Islet precursor cell (in vitro differentiated cells): ENCODE measurements around the gene SHBG.

Experiments used
- DNase-seq: peaks from one replicate; pipeline ENCODE4 v3.0.0-alpha.2; 2018

SHBG gene

DNA sequence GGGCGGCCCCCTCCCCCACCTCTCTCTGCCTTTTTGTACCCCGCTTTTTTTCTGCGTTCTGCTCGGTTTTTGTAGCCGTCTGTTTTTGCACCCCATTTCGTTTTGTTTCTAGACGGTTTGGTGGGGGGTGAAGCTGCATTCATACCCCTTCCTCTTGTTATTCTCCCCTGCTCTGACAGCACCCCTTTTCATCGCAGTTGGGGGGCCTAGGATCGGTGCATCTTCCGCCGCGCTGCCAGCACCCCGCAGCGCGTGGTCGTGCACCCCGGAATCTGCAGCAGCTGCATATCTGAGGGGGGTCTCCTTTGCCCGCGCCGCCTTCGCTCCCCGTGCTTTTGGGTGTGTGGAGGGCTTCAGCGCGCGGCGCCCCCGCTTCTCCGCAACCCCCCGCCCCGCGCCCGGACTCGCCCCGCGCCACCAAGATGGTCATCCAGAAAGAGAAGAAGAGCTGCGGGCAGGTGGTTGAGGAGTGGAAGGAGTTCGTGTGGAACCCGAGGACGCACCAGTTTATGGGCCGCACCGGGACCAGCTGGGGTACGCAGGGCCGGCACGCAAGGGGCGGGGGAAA is 21.2 kb downstream of the SHBG start:
- DNase-seq: no peak

DNA sequence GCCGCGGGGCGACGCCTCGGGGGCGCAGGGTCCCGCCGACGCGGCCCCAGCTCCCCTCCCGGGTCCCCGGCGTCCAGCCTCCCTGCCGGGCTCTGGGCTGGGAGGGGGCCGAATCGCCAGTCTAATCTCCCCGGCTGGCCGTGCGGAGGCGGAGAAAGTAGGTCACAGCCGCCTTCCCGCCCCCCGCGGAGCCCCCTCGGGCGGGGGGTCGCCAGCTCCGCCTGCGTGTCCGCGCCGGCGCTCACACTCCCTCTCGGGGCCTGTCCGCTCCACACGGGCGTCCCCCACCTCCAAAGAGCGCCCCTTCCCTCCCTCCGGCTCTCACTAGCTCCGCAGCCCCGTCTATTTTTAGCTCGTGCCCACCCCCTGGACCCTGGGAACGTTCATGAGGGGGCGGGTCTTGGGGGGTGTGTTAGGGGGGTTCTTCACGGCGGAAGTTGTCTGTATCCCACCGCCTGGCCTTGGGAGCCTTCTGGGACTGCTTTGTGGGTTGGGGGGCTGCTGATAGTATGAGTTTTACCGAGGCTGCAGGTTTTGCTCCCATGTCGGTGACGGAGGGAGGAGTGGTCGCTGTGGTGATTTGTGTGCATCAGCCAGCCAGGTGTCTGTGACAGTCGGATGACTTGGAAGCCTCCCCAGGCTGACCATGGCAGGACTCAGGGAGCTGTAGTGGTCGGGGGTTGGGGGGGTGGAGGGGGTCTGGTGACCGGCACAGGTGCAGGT is 21.9 kb downstream of the SHBG start:
- no peak for DNase-seq

DNA sequence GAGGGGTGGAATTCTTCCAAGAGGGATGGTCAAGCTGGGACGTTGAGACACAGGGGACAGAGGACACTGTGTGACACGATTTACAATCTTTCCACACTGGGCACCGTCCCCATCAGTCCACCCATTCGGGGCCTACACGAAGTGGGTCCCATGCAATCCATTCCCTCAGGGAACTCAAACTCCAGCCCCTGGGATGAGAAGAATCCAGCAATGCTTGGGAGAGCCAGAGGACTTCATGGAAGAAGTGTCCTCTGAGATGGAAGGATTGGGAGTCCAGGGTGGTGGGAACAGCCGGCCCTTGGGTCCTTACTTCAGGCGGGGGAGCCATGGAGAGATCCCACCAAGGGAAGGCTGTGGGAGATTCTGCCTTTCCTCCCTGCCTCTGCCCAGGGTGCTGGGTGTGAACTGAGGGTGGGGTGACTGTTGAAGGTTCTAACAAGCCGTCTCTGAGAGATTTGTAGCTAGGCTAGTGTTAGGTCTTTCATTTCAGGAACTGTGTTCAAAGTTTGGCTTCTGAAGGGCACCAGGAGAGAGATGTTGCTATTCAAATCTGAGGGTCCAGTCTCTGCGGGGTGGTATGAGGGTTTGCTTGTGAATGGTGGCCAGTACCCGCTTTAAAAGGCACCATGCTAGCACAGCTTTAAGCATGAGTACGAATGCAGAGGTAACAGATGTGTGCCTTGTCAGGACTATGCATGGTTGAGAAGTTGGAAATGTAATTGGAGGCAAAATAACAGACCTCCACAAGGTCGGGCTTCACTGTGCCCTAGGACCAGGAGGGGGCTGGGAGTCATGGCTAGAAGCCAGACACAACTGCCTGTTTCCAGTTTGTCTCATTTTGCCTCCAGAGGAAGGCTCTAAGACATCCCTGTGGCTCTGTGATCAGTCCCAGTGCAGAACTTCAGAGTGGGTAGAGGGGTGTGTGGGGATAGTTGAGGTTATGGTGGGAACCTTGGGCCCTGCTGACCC is 22.7 kb downstream of the SHBG start:
- no peak for DNase-seq

DNA sequence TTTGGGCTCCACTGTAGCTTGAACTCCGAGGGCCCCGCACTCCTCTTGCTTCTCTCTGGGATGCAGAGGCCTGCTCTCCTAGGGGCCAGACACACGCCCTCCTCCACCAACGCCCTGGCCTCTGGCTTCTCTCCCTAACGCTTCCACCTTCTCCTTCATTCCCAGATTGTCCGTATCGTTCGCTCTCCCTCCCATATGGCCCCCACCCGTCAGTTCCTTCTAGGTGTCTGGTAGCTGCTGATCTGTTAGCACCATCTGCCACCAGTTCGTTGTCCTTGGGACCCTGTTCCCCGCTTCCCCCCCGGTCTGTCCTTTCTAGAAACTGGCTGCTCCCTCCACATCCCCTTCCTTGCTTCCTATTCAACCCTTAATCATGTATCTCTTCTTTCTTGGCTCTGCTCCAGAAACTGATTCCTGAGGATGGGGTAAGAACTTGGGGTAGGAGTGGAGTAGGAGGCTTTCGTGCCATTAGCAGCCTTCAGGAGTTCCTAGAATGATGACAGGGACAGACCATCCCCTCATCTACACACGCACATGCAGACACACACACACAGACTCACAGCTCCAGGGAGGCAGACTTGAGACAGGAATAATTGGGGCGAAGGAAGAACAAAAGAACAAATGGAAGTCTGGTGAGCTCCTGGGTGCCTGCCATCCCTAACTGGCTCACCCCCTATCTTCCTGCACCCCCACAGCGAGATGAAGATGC is 25.1 kb downstream of the SHBG start:
- DNase-seq: no peak

DNA sequence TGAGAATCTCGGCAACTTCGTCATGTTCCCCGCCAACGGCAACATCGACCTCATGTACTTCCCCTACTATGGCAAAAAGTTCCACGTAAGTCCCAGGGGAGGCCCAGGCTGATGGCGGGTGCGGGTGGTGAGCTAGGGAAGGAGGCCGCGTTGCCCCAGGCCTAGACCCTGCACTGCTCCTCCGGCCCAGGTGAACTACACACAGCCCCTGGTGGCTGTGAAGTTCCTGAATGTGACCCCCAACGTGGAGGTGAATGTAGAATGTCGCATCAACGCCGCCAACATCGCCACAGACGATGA is 25.6 kb downstream of the SHBG start:
- DNase-seq: no peak

DNA sequence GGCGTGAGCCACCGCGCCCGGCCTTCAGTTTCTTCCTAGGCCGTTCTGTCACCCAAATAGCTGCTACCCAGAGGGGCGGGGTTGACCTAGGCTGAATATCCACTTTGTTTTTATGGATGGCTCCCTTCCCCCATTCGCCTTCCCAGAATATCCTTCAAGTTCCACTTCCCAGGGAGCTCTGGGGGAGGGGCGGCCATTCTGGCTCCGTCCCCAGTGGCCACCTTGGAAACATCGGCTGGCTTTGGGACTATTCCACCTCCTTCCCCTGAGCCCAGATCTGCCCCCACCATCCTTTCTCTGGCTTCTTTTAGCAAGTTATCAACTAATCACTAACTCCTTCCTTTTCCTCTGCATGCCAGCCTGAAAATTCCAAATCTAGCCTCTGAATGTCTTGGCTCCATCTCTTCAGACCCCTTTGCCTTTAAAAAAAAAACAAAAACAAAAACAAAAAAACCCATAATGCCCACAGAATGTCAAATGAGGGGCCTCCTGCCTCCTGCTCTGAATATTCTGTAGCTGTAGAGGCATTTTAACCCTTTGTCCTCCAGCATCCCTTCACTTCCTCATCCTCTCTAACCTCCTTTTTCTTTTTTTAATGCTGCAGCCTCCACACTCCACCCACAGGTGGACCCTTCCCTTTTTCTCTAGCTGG is 27.1 kb downstream of the SHBG start:
- peak; percentile 91 for DNase-seq

DNA sequence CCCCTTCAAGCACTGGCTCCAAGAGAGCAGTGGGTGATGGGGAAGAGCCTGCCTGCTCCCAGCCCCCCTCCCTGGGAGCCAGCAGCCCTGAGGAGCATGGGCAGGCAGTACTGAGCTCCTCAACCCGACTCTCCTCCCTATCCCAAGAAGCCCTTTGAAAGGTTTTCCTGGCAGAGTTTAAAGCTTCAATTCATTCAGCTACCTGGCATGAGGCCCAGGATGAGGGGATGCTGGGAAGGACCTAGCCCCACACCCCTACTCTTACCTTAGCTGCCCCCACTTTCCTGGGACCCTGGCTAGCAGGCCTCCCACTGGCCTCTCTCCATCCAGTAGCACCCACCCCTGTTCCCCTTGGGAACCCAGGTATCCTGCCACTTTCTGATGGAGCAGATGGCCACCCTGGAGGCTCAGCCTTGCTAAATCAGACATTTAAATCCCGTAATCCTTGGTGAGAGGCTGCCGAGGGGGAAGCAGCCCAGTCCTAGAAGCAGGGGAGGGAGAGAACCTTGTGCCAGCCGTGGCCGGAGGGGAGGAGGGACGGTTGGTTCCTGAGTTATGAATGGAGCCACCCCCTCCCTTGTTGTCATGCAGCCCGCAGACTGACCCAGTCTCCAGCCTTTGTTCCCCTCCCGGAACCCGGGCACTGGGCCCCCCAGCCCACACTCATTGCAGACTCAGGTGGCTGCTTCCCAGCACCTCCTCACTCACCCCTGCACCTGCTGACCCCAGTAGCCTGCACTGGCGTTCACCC is 37.9 kb downstream of the SHBG start:
- no peak for DNase-seq

DNA sequence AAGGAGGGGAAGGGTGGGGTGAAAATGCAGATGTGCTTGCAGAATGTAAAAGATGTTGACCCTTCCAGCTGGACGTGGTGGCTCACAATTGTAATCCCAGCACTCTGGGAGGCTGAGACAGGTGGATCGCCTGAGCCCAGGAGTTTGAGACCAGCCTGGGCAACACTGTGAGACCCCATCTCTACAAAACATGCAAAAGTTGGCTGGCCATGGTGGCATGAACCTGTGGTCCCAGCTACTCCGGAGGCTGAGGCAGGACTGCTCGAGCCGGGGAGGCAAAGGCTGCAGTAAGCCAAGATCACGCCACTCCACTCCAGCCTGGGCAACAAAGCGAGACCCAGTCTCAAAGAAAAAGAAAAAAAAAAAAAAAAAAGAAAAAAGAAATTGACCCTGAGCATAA is 38.5 kb downstream of the SHBG start:
- no peak for DNase-seq

DNA sequence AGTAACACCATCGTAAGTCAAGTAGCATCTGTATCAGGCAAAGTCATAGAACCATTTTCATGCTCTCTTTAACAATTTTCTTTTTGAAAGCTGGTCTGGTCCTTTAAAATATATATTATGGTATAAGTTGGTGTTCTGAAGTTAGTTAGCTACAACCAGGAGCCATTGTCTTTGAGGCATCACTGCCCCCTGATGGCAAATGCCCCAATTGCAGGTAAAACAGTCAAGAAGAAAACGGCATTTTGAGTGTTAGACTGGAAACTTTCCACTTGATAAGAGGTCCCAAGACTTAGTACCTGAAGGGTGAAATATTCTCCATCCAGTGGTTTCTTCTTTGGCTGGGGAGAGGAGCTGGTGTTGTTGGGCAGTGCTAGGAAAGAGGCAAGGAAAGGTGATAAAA is 43.3 kb downstream of the SHBG start:
- no peak for DNase-seq

DNA sequence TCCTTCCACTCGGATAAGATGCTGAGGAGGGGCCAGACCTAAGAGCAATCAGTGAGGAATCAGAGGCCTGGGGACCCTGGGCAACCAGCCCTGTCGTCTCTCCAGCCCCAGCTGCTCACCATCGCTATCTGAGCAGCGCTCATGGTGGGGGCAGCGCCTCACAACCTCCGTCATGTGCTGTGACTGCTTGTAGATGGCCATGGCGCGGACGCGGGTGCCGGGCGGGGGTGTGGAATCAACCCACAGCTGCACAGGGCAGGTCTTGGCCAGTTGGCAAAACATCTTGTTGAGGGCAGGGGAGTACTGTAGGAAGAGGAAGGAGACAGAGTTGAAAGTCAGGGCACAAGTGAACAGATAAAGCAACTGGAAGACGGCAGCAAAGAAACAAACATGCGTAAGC is 45.0 kb downstream of the SHBG start:
- no peak for DNase-seq

DNA sequence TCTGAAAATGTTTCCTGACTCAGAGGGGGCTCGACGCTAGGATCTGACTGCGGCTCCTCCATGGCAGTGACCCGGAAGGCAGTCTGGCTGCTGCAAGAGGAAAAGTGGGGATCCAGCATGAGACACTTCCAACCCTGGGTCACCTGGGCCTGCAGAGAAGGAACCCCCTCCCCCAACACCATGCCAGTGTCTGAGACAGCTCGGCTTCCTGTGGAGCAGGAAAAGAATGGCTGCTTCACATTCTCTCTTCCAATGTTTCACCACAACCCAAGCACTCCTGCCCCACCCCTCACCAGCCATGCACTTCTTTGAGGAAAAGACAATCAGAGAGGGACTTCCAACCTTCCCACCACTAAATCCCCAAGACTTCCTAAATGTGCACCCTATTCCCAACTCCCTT is 46.6 kb downstream of the SHBG start:
- no peak for DNase-seq

DNA sequence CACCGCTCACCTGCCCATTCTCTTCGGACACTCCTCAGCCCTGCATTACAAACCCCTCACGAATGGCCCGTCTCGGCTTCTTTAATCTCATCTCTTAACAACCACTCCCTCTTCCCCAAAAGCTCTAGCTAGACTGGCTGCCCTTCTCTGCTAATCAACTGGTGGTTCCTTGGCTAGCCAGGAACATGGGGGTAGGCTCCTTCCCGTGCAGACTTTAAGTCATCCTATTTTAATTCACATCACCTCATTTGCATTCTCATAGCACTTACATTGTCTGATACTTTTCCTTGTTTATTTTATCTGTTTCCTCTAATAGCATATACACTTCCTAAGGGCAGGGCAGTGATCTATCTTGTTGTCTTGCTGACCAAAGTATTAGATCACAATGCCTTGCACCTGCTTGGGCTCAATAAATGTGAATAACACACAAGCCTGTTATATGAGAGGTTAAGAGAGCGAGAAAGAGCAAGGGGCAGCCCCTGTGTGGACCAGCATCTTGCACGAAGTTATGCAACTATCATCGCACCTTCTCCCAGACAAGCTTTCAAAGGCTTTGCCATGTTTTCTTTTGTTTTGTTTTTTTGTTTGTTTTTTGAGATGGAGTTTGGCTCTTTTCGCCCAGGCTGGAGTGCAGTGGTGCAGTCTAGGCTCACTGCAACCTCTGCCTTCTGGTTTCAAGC is 47.6 kb downstream of the SHBG start:
- no peak for DNase-seq
